Sigmoid colon (tissue), 4 donors: Measurements from ENCODE around the gene ANKRD60.

Experiments
- CTCF ChIP-seq, 4 experiments: fragments of 450-650 bp in 3 of 4; fragments of 200-600 bp in 1 of 4; IDR thresholded peaks; one replicate each; pipeline ENCODE4 v1.5.1; 2016 to 2019; ENCODE audit warnings: antibody characterized with exemption in 4 of 4, mild to moderate bottlenecking in 3 of 4, moderate library complexity in 2 of 4
- EP300 ChIP-seq, 4 donors: sonication (generic); formaldehyde crosslinking; IDR thresholded peaks; one replicate each; pipeline ENCODE4 v1.6.1; 2017; ENCODE audit warnings: antibody characterized with exemption in 4 of 4
- POLR2A ChIP-seq, 2 donors: fragments of 450-650 bp; IDR thresholded peaks; one replicate each; pipeline ENCODE4 v1.6.1; 2016; ENCODE audit warnings: antibody characterized with exemption in 2 of 2, mild to moderate bottlenecking in 2 of 2, moderate library complexity in 2 of 2
- POLR2AphosphoS5 ChIP-seq, 4 donors: sonication (generic); formaldehyde crosslinking; IDR thresholded peaks; one replicate each; pipeline ENCODE4 v1.6.1; 2017; ENCODE audit warnings: antibody characterized with exemption in 4 of 4

GRCh38 chr20:58195047-58195446 is 33.4 kb downstream of the ANKRD60 start:
- TF ChIP-seq CTCF (IDR thresholded peaks at IDR 0.05) (no peak), EP300 (IDR thresholded peaks at IDR 0.05) (no peak), POLR2A (IDR thresholded peaks at IDR 0.05) (no peak), POLR2AphosphoS5 (IDR thresholded peaks at IDR 0.05) (no peak)
